Activated CD8-positive, alpha-beta T cell treated with anti-CD3 and anti-CD28 coated beads, Interleukin-2, amount 10 ng/mL, durations not matched to agents 7 days and 5 days (primary cell): ENCODE data around the gene NXPH2. TPM values are rescaled to one million over a fixed set of nuclear protein-coding genes. Genes with fewer than 3 reads are reported as not detected.

Source experiments
- ATAC-seq: fragments of 150-1000 bp; cut with Tn5 transposase; one replicate; pipeline ENCODE4 v1.10.0; 2021; ENCODE audit warnings: moderate library complexity
- CTCF ChIA-PET: fragments of 350-600 bp; sonication (Branson Sonifier 250); formaldehyde crosslinking; loops from one replicate; lab custom pipeline; 2021; ENCODE audit warnings: antibody characterized with exemption; lab: Charles Lee
- POLR2A ChIA-PET: fragments of 350-600 bp; sonication (Branson Sonifier 250); formaldehyde crosslinking; loops from one replicate; lab custom pipeline; 2021; ENCODE audit warnings: antibody characterized with exemption; lab: Charles Lee
- DNase-seq: peaks from one replicate; pipeline ENCODE4 v3.0.0-alpha.2; 2020
- H3K27ac Mint-ChIP-seq: one replicate; pipeline ENCODE4 v1.8.0; 2021; ENCODE audit warnings: mild to moderate bottlenecking, mixed read lengths
- H3K27me3 Mint-ChIP-seq: one replicate; pipeline ENCODE4 v1.8.0; 2021; ENCODE audit warnings: low read depth, mixed read lengths
- H3K36me3 Mint-ChIP-seq: one replicate; pipeline ENCODE4 v1.8.0; 2021; ENCODE audit warnings: low read depth, mixed read lengths
- H3K4me1 Mint-ChIP-seq: one replicate; pipeline ENCODE4 v1.8.0; 2021; ENCODE audit warnings: low read depth, mixed read lengths
- H3K4me3 Mint-ChIP-seq: one replicate; pipeline ENCODE4 v1.8.0; 2021; ENCODE audit warnings: mild to moderate bottlenecking, mixed read lengths
- H3K9me3 Mint-ChIP-seq: one replicate; pipeline ENCODE4 v1.8.0; 2022; ENCODE audit warnings: mixed read lengths; ENCODE audit not compliant: insufficient read depth
- total RNA-seq, 2 experiments: library from RNA; stranded (reverse); gene quantifications; one replicate each; pipeline ENCODE4 v1.2.3, GENCODE V29; 2021

Gene NXPH2
- total RNA-seq, 2 experiments from 2014 or later = not detected

- DNase-seq (no peak), ATAC-seq (no peak)
- Mint-ChIP-seq H3K36me3 (no peaks in the 10 kb centered on the region), H3K27me3 (no peaks in the 10 kb centered on the region), H3K4me3 (no peak overlapping the region), H3K9me3 (no peaks in the 10 kb centered on the region), H3K27ac (no peak overlapping the region), H3K4me1 (no peaks in the 10 kb centered on the region)
- ChIA-PET POLR2A (no interaction called here), CTCF (no interaction called here)
These were observed 56.8 kb downstream of the NXPH2 start for GRCh38 chr2:138723196-138723987.

DNA sequence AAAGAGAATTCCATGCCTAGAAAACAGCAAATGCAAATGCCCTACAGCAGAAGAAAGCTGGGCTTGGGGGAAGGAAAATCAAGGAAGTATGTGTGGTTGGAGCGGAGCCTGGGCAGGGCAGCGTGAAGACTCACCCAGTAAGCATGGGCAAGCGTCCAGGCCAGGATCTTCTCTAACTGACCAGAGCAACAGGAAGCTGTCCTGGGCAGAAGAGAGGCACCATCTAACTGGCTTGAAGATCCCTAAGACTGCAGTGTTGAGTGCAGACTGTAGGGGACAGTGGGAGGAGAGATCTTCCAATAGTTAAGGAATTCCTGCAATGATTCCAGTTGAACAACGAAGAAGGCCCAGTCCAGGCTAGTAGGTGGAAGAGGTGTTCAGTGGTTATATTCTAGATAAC is 57.9 kb downstream of the NXPH2 start:
- Mint-ChIP-seq H3K36me3 (no peaks in the 10 kb centered on the region), H3K4me3 (no peak overlapping the region), H3K27me3 (no peaks in the 10 kb centered on the region), H3K27ac (no peak overlapping the region), H3K9me3 (no peaks in the 10 kb centered on the region), H3K4me1 (no peaks in the 10 kb centered on the region)
- ATAC-seq (no peak), DNase-seq (no peak)
- POLR2A ChIA-PET = no interaction called here
- CTCF ChIA-PET = no interaction called here

GRCh38 chr2:138720035-138720838 is 60.0 kb downstream of the NXPH2 start:
- Mint-ChIP-seq H3K27ac (no peak overlapping the region), H3K36me3 (no peaks in the 10 kb centered on the region), H3K4me1 (no peaks in the 10 kb centered on the region), H3K27me3 (no peaks in the 10 kb centered on the region), H3K4me3 (no peak overlapping the region), H3K9me3 (no peaks in the 10 kb centered on the region)
- ATAC-seq (no peak), DNase-seq (no peak)
- POLR2A ChIA-PET = no interaction called here
- CTCF ChIA-PET = no interaction called here

DNA sequence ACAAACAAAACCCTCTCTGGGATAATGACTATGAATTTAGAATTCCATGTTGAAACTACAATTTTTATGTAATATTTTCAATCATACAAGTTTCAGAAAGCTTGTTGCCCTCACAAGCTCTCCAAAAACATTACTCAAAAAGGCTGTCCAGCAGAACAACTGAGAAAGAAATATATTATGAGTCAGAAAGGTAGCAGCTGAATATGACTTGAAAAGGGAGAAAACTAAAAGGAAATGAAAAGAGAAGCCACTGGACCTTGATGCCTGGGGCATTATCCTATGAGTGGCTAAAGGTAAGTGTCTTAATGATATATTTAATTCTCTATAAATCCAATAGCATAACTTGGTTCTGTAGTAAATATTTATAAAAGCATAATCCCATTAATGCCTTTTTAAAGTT is 61.8 kb downstream of the NXPH2 start:
- Mint-ChIP-seq H3K9me3 (no peaks in the 10 kb centered on the region), H3K4me3 (no peak overlapping the region), H3K27me3 (no peaks in the 10 kb centered on the region), H3K36me3 (no peaks in the 10 kb centered on the region), H3K27ac (no peak overlapping the region), H3K4me1 (no peaks in the 10 kb centered on the region)
- CTCF ChIA-PET = no interaction called here
- no peak for DNase-seq
- POLR2A ChIA-PET = no interaction called here
- ATAC-seq = no peak

DNA sequence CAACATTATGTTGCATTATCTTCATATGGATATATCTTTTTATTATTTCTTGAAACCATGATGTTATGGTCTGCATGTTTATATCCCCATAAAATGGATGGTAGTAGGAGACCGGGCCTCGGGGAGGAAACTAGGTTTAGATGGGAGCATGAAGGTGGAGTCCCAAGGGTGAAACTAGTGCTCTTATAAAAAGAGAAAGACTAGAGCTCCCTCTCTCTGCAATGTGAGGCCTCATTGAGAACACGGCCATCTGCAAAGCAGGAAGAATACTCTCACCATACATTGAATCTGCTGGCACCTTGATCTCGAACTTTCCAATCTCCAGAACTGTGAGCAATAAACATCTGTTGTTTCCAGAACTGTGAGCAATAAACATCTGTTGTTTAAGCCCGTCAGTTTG is 64.0 kb downstream of the NXPH2 start:
- no peak overlapping the region for H3K4me3 Mint-ChIP-seq
- no peaks in the 10 kb centered on the region for H3K27me3 Mint-ChIP-seq
- no peaks in the 10 kb centered on the region for H3K4me1 Mint-ChIP-seq
- DNase-seq = no peak
- no peak overlapping the region for H3K27ac Mint-ChIP-seq
- no peaks in the 10 kb centered on the region for H3K9me3 Mint-ChIP-seq
- ATAC-seq = no peak
- CTCF ChIA-PET = no interaction called here
- no peaks in the 10 kb centered on the region for H3K36me3 Mint-ChIP-seq
- POLR2A ChIA-PET = no interaction called here

GRCh38 chr2:138713504-138713903 is 66.7 kb downstream of the NXPH2 start:
- POLR2A ChIA-PET = no interaction called here
- DNase-seq (no peak), ATAC-seq (no peak)
- CTCF ChIA-PET = no interaction called here
- Mint-ChIP-seq H3K27ac (no peak overlapping the region), H3K9me3 (no peaks in the 10 kb centered on the region), H3K4me1 (no peaks in the 10 kb centered on the region), H3K4me3 (no peak overlapping the region), H3K36me3 (no peaks in the 10 kb centered on the region), H3K27me3 (no peaks in the 10 kb centered on the region)

DNA sequence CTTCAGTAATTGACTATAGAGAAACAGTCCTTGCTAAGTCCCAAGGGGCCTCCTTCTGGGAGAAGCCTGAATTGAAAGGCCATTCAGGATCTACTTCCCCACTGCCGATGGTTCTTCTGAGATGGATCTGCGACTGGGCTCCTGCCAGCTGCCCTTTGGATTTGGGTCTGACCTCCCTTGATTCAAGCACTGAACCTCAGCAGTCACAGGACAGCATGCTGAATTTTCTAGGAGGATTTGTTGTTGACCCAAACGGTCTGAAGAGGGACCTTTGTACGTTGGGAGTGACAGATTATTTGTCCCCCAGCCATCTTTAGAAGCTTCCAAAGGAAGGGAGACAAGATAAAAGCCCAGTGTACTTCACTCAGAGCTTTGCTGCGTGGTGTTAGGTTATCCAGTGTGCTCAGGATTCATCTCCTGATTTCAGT is 67.1 kb downstream of the NXPH2 start:
- no peaks in the 10 kb centered on the region for H3K4me1 Mint-ChIP-seq
- ChIA-PET CTCF (no interaction called here), POLR2A (no interaction called here)
- ATAC-seq (no peak), DNase-seq (no peak)
- H3K27me3 Mint-ChIP-seq = no peaks in the 10 kb centered on the region
- no peaks in the 10 kb centered on the region for H3K36me3 Mint-ChIP-seq
- no peak overlapping the region for H3K27ac Mint-ChIP-seq
- H3K4me3 Mint-ChIP-seq = no peak overlapping the region
- no peaks in the 10 kb centered on the region for H3K9me3 Mint-ChIP-seq

GRCh38 chr2:138712212-138712979 is 67.8 kb downstream of the NXPH2 start:
- no peaks in the 10 kb centered on the region for H3K36me3 Mint-ChIP-seq
- ChIA-PET POLR2A (no interaction called here), CTCF (no interaction called here)
- no peak overlapping the region for H3K4me3 Mint-ChIP-seq
- ATAC-seq = no peak
- no peaks in the 10 kb centered on the region for H3K4me1 Mint-ChIP-seq
- no peaks in the 10 kb centered on the region for H3K27me3 Mint-ChIP-seq
- no peaks in the 10 kb centered on the region for H3K9me3 Mint-ChIP-seq
- DNase-seq = no peak
- H3K27ac Mint-ChIP-seq = no peak overlapping the region

- ChIA-PET POLR2A (no interaction called here), CTCF (no interaction called here)
- no peak for DNase-seq
- Mint-ChIP-seq H3K27ac (no peak overlapping the region), H3K4me3 (no peak overlapping the region), H3K4me1 (no peaks in the 10 kb centered on the region), H3K9me3 (no peaks in the 10 kb centered on the region), H3K36me3 (no peaks in the 10 kb centered on the region), H3K27me3 (no peaks in the 10 kb centered on the region)
- no peak for ATAC-seq
These were observed 68.4 kb downstream of the NXPH2 start for GRCh38 chr2:138711812-138712211.

- POLR2A ChIA-PET = no interaction called here
- ATAC-seq = no peak
- H3K36me3 Mint-ChIP-seq = no peaks in the 10 kb centered on the region
These were observed 71.4 kb downstream of the NXPH2 start for GRCh38 chr2:138708682-138709241.

GRCh38 chr2:138707392-138708074 is 72.7 kb downstream of the NXPH2 start:
- no peaks in the 10 kb centered on the region for H3K27me3 Mint-ChIP-seq
- no peaks in the 10 kb centered on the region for H3K36me3 Mint-ChIP-seq
- ATAC-seq = no peak
- ChIA-PET CTCF (no interaction called here), POLR2A (no interaction called here)
- no peaks in the 10 kb centered on the region for H3K9me3 Mint-ChIP-seq
- H3K4me1 Mint-ChIP-seq = no peaks in the 10 kb centered on the region
- H3K4me3 Mint-ChIP-seq = no peak overlapping the region
- no peak overlapping the region for H3K27ac Mint-ChIP-seq
- no peak for DNase-seq

More at GRCh38 chr2:138708682-138709241, 71.4 kb downstream of the NXPH2 start:
- no peaks in the 10 kb centered on the region for H3K9me3 Mint-ChIP-seq
- H3K4me1 Mint-ChIP-seq = no peaks in the 10 kb centered on the region
- DNase-seq = no peak
- no peak overlapping the region for H3K27ac Mint-ChIP-seq
- CTCF ChIA-PET = no interaction called here
- H3K4me3 Mint-ChIP-seq = no peak overlapping the region
- no peaks in the 10 kb centered on the region for H3K27me3 Mint-ChIP-seq
